K562 (cell line): Measurements from ENCODE around the gene STK11. TPM values are rescaled to one million over a fixed set of nuclear protein-coding genes. Genes with fewer than 3 reads are reported as not detected.
A peak's percentile ranks its signal among the peaks of the same experiment; 100 is the strongest.

Experiments
- ATF3 ChIP-seq, 2 experiments: fragments of 450-650 bp in 1 of 2; sonication (generic) in 1 of 2; formaldehyde crosslinking in 1 of 2; IDR thresholded peaks in 1 of 2; conservative IDR thresholded peaks in 1 of 2; 2 replicates each; pipeline versions ENCODE4 v1.6.1 to v1.8.1; 2016 to 2023; ENCODE audit warnings: mild to moderate bottlenecking in 2 of 2, moderate library complexity in 2 of 2, inconsistent platforms in 1 of 2, missing genetic modification reagents in 1 of 2
- CREB3L1 ChIP-seq: fragments of 450-650 bp; IDR thresholded peaks from 2 replicates; pipeline ENCODE4 v1.6.1; 2014; ENCODE audit warnings: low read depth, mild to moderate bottlenecking, moderate library complexity, borderline replicate concordance
- E2F6 ChIP-seq, 2 experiments: IDR thresholded peaks; 2 replicates each; pipeline ENCODE4 v1.6.1; 2011; ENCODE audit warnings: borderline replicate concordance in 1 of 2, control low read depth in 1 of 2, low read depth in 1 of 2, low read length in 1 of 2, mild to moderate bottlenecking in 1 of 2, mixed read lengths in 1 of 2, moderate library complexity in 1 of 2; ENCODE audit not compliant: insufficient read depth in 1 of 2, insufficient read length in 1 of 2, poor library complexity in 1 of 2, severe bottlenecking in 1 of 2; ENCODE audit errors: extremely low read depth in 1 of 2
- EP400 ChIP-seq: fragments of 450-650 bp; IDR thresholded peaks from 2 replicates; pipeline ENCODE4 v1.6.1; 2017; ENCODE audit warnings: antibody characterized with exemption, mild to moderate bottlenecking, moderate library complexity
- PHTF2 ChIP-seq: fragments of 250-450 bp; sonication (Bioruptor Pico); IDR thresholded peaks from 2 replicates; pipeline ENCODE4 v1.5.0; 2021; ENCODE audit warnings: mild to moderate bottlenecking
- RFX5 ChIP-seq: IDR thresholded peaks from 2 replicates; pipeline ENCODE4 v1.6.1; 2011; ENCODE audit warnings: low read depth, mild to moderate bottlenecking, improper control_type of control experiment, low read length
- SUPT5H ChIP-seq: fragments of 450-650 bp; IDR thresholded peaks from 2 replicates; pipeline ENCODE4 v1.6.1; 2016
- THRA ChIP-seq: fragments of 450-650 bp; IDR thresholded peaks from 2 replicates; pipeline ENCODE4 v1.6.1; 2017; ENCODE audit warnings: mild to moderate bottlenecking, moderate library complexity
- polyA plus RNA-seq, 8 experiments: library from polyadenylated mRNA; depleted of rRNA in 4 of 8; stranded (reverse) in 5 of 8; unstranded in 3 of 8; fragments of >200 nt; fragmentation: Nextera tagmentation in 2 of 8; fragmentation: Illumina TruSeq in 1 of 8; extraction: Ambion mirVana in 2 of 8; extraction: Trizol in 1 of 8; gene quantifications; 2 replicates each; pipeline versions ENCODE4 v1.2.1 to v1.2.3, GENCODE V29; 2011 to 2014; ENCODE audit warnings: inconsistent platforms in 1 of 8, missing spikeins in 1 of 8
- total RNA-seq, 7 experiments: library from RNA; depleted of rRNA in 6 of 7; stranded (reverse); fragments of >200 nt in 6 of 7; fragmentation: Illumina TruSeq in 2 of 7; extraction: Trizol in 2 of 7; gene quantifications; 2 replicates each; pipeline versions ENCODE4 v1.2.1 to v1.2.3, GENCODE V29; 2011 to 2021; ENCODE audit warnings: low replicate concordance in 1 of 7

The STK11 gene
- total and polyA plus RNA-seq, 9 of the 15 experiments (the other 6 are each of a cell fraction or from before 2014, with no cell fraction given), result 0.15 to 96.5 (median 31.7) TPM

- TF ChIP-seq EP400 (no peak), THRA (no peak), CREB3L1 (0 out of 2 replicates have a peak, but pooled peaks have one; percentile 22), ATF3 (IDR thresholded peaks at IDR 0.05) (no peak), ATF3 (CRISPR knock-in tag; conservative IDR thresholded peaks at IDR 0.05) (no peak), RFX5 (no peak), E2F6 (IDR thresholded peaks at IDR 0.05; ENCODE audit: borderline replicate concordance in 1 of 2, extremely low read depth in 1 of 2, insufficient read depth in 1 of 2, insufficient read length in 1 of 2, low read depth in 1 of 2, low read length in 1 of 2, poor library complexity in 1 of 2, severe bottlenecking in 1 of 2) (peak in 1 of 2 experiments; percentile 13), PHTF2 (CRISPR knock-in tag) (no peak), SUPT5H (no peak)
Observed at GRCh38 chr19:1265615-1266128, 60.1 kb downstream of the STK11 start (continued).
